ENCODE measurements around the gene SHANK3. TPM values are rescaled to one million over a fixed set of nuclear protein-coding genes. Genes with fewer than 3 reads are reported as not detected.

SHANK3 gene
- total and polyA plus RNA-seq, 2 donors (not counting 1 experiment from before 2014, with no cell fraction given), result not detected

DNA sequence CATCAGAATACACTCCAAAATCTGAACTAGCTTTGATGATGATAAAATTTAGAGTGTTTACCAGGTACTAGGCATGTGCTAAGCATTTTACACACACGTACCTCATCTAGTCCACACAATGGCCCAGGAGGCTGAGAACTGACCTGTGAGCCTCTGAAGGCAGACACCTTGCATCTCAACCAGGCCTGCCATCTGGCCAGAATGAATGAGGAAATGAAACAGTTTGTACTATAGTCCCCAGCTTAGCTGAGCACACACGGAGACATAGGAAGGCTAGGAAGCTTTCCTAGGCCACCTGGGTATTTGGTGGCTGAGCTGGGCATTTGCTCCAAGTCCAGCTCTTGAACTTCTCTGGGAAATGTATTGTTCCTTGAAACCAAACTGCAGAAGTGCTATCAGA lies 6.9 kb upstream of the SHANK3 start:
- Histone ChIP-seq H3K27me3 (replicated peaks in 1 of 4; ENCODE audit: control extremely low read depth in 1 of 4, control insufficient read depth in 3 of 4, insufficient read depth in 4 of 4, low read length in 3 of 4) (peaks cover 0 to 12% (median 0%) of the 10 kb centered on the region in 4 experiments), H4K20me1 (ENCODE audit: control insufficient read depth, insufficient read depth, low read length, poor library complexity, severe bottlenecking) (no peaks in the 10 kb centered on the region), H3K79me2 (ENCODE audit: control insufficient read depth, insufficient read depth, low read length) (no peaks in the 10 kb centered on the region), H2AFZ (ENCODE audit: insufficient read depth, low read depth, low read length, poor library complexity, severe bottlenecking) (no peak overlapping the region), H3K27ac (ENCODE audit: low read length in 2 of 2) (no peak overlapping the region), H3K36me3 (replicated peaks in 1 of 2; ENCODE audit: control extremely low read depth in 1 of 2, control insufficient read depth in 1 of 2, extremely low read depth in 1 of 2, insufficient read depth in 2 of 2, low read length in 1 of 2) (no peaks in the 10 kb centered on the region), H3K4me3 (ENCODE audit: control extremely low read depth in 1 of 5, extremely low read depth in 1 of 5, insufficient read depth in 1 of 5, low read depth in 2 of 5, low read length in 4 of 5) (no peak overlapping the region), H3K4me1 (ENCODE audit: control insufficient read depth in 2 of 2, insufficient read depth in 2 of 2, low read length in 2 of 2) (no peaks in the 10 kb centered on the region), H3K9me3 (ENCODE audit: control extremely low read depth in 1 of 3, control insufficient read depth in 2 of 3, insufficient read depth in 1 of 3, low read length in 2 of 3) (no peaks in the 10 kb centered on the region), H3K4me2 (replicated peaks; ENCODE audit: low read depth, low read length, poor library complexity, severe bottlenecking) (no peak overlapping the region), H3K9ac (ENCODE audit: low read length) (no peak overlapping the region)
- intact Hi-C loops (cut with micrococcal nuclease), result no loop called here
- CTCF ChIA-PET, result no interaction called here
- H3K4me3 Mint-ChIP-seq, result no peak overlapping the region
- H3K4me1 Mint-ChIP-seq, result no peaks in the 10 kb centered on the region
- H3K27ac Mint-ChIP-seq, result no peak overlapping the region
- 0% methylated on average over 1 of the region's 2 CpGs for WGBS (ENCODE audit: insufficient coverage)
- POLR2A ChIA-PET, result no interaction called here
- ATAC-seq (ENCODE audit: low read depth) (no peak), DNase-seq (no peak)
- H3K9me3 Mint-ChIP-seq (ENCODE audit: insufficient read depth), result no peaks in the 10 kb centered on the region
- peaks cover 27% of the 10 kb centered on the region for H3K27me3 Mint-ChIP-seq
- no peak for TF ChIP-seq EZH2 (IDR thresholded peaks at IDR 0.05; ENCODE audit: borderline replicate concordance, insufficient read depth, low read depth, low read length, poor library complexity, severe bottlenecking)
- TF ChIP-seq, protein P1, sequence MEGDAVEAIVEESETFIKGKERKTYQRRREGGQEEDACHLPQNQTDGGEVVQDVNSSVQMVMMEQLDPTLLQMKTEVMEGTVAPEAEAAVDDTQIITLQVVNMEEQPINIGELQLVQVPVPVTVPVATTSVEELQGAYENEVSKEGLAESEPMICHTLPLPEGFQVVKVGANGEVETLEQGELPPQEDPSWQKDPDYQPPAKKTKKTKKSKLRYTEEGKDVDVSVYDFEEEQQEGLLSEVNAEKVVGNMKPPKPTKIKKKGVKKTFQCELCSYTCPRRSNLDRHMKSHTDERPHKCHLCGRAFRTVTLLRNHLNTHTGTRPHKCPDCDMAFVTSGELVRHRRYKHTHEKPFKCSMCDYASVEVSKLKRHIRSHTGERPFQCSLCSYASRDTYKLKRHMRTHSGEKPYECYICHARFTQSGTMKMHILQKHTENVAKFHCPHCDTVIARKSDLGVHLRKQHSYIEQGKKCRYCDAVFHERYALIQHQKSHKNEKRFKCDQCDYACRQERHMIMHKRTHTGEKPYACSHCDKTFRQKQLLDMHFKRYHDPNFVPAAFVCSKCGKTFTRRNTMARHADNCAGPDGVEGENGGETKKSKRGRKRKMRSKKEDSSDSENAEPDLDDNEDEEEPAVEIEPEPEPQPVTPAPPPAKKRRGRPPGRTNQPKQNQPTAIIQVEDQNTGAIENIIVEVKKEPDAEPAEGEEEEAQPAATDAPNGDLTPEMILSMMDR (IDR thresholded peaks at IDR 0.05), result no peak

DNA sequence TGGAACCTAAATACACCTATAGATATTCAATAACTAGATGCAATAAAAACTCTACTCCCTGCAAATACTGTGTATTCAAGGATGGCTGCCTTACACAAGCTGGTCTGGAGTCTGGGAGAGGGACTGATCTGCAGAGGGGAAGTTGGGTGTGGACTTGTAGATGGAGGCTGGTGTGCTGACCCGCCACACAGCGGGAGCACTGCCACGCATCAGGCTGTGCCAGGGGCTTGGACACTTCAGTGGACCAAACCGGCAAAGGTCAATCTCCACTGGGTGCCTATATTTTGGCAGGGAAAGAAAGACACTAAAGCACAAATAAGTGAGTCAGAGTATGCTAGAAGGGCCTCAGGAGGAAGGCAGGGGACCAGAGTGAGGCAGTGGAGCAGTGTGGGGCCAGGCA lies 2.1 kb upstream of the SHANK3 start:
- Histone ChIP-seq H4K20me1 (ENCODE audit: control insufficient read depth, insufficient read depth, low read length, poor library complexity, severe bottlenecking) (no peaks in the 10 kb centered on the region), H3K79me2 (ENCODE audit: control insufficient read depth, insufficient read depth, low read length) (no peaks in the 10 kb centered on the region), H3K4me2 (replicated peaks; ENCODE audit: low read depth, low read length, poor library complexity, severe bottlenecking) (no peak overlapping the region), H3K27ac (ENCODE audit: low read length in 2 of 2) (no peak overlapping the region), H3K9me3 (ENCODE audit: control extremely low read depth in 1 of 3, control insufficient read depth in 2 of 3, insufficient read depth in 1 of 3, low read length in 2 of 3) (peaks cover 0 to 23% (median 0%) of the 10 kb centered on the region in 3 donors), H3K4me3 (ENCODE audit: control extremely low read depth in 1 of 5, extremely low read depth in 1 of 5, insufficient read depth in 1 of 5, low read depth in 2 of 5, low read length in 4 of 5) (no peak overlapping the region), H3K27me3 (replicated peaks in 1 of 4; ENCODE audit: control extremely low read depth in 1 of 4, control insufficient read depth in 3 of 4, insufficient read depth in 4 of 4, low read length in 3 of 4) (peaks cover 0 to 50% (median 25%) of the 10 kb centered on the region in 4 experiments), H3K4me1 (ENCODE audit: control insufficient read depth in 2 of 2, insufficient read depth in 2 of 2, low read length in 2 of 2) (peaks cover 20 to 25% of the 10 kb centered on the region in 2 donors), H3K9ac (ENCODE audit: low read length) (no peak overlapping the region), H2AFZ (ENCODE audit: insufficient read depth, low read depth, low read length, poor library complexity, severe bottlenecking) (no peak overlapping the region), H3K36me3 (replicated peaks in 1 of 2; ENCODE audit: control extremely low read depth in 1 of 2, control insufficient read depth in 1 of 2, extremely low read depth in 1 of 2, insufficient read depth in 2 of 2, low read length in 1 of 2) (no peaks in the 10 kb centered on the region)
- TF ChIP-seq, protein P1 (IDR thresholded peaks at IDR 0.05), result no peak
- ATAC-seq (ENCODE audit: low read depth) (no peak), DNase-seq (no peak)
- peaks cover 50% of the 10 kb centered on the region for H3K27me3 Mint-ChIP-seq
- CTCF ChIA-PET, result interaction anchor here (0.7 kb wide), 1 partner anchor 907 kb away, joined by 4 read pairs; no protein-coding TSS in a partner anchor
- intact Hi-C loops (cut with micrococcal nuclease), result no loop called here
- no peaks in the 10 kb centered on the region for H3K9me3 Mint-ChIP-seq (ENCODE audit: insufficient read depth)
- no peak overlapping the region for H3K4me3 Mint-ChIP-seq
- peaks cover 17% of the 10 kb centered on the region for H3K4me1 Mint-ChIP-seq
- no peak overlapping the region for H3K27ac Mint-ChIP-seq
- POLR2A ChIA-PET, result interaction anchor here (0.6 kb wide), 1 partner anchor 26 kb away, joined by 4 read pairs; no protein-coding TSS in a partner anchor
- WGBS (ENCODE audit: insufficient coverage), result 94% methylated on average over 4 of the region's 4 CpGs
